ENCODE results near the gene PARP6. TPM values are rescaled to one million over a fixed set of nuclear protein-coding genes. Genes with fewer than 3 reads are reported as not detected.

Gene PARP6
- total and polyA plus RNA-seq, 2 of the 8 experiments (the other 6 are each of a cell fraction or from before 2014, with no cell fraction given) = 39.8 to 45.3 TPM

DNA sequence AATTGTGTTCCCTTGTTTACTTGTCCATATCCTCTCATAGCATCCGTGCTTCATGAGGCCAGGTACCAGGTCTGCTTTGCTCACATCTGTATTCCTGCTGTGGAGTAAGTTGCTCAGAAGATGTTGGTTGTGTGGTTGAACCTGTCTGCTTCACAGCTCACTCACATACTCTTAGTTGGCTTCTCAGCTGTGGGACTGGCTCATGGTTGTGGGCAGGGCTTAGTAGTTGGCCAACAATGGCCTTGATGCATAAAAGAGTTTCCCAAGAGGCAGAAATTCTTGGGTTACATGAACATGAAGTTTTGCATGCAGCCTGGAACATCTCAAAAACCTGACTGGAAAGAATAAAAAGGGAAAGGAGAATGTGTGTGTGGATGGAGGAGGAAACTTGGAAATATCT lies 30.6 kb upstream of the PARP6 start (continued):
- TF ChIP-seq KDM4A (IDR thresholded peaks at IDR 0.05; ENCODE audit: low read depth, low read length, severe bottlenecking) = no peak
- TF ChIP-seq BRCA1 (IDR thresholded peaks at IDR 0.05; ENCODE audit: low read depth, low read length) = no peak
- TF ChIP-seq CHD2 (IDR thresholded peaks at IDR 0.05; ENCODE audit: low read length) = no peak
- TF ChIP-seq ZNF274 (IDR thresholded peaks at IDR 0.05; ENCODE audit: borderline replicate concordance, extremely low read depth, low read length) = no peak
- TF ChIP-seq, protein P1, sequence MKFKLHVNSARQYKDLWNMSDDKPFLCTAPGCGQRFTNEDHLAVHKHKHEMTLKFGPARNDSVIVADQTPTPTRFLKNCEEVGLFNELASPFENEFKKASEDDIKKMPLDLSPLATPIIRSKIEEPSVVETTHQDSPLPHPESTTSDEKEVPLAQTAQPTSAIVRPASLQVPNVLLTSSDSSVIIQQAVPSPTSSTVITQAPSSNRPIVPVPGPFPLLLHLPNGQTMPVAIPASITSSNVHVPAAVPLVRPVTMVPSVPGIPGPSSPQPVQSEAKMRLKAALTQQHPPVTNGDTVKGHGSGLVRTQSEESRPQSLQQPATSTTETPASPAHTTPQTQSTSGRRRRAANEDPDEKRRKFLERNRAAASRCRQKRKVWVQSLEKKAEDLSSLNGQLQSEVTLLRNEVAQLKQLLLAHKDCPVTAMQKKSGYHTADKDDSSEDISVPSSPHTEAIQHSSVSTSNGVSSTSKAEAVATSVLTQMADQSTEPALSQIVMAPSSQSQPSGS (IDR thresholded peaks at IDR 0.05; ENCODE audit: low read length) = no peak

Measured in H1 (cell line).